GM12801 (cell line): ENCODE measurements around the gene ITPR3.

Source experiments
- CTCF ChIP-seq: IDR thresholded peaks from one replicate; pipeline ENCODE4 v1.5.1; 2011; ENCODE audit warnings: control low read depth; ENCODE audit not compliant: insufficient read length; ENCODE audit errors: extremely low read depth

The ITPR3 gene

DNA sequence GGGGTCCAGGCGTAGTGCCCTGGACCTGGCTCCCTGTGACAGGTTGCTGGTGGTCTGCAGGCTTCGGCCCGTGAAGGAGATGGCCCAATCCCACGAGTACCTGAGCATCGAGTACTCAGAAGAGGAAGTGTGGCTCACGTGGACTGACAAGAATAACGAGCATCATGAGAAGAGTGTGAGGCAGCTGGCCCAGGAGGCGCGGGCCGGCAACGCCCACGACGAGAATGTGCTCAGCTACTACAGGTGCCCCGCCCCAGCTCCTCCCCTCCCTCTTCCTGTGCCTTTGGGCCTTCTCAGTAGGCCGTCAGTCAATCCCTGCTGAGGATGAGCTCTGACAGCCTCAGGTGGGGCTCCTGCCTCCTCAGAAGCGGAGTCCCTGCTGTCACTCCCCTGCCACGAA, 47.8 kb downstream of the ITPR3 start:
- no peak for TF ChIP-seq CTCF

GRCh38 chr6:33670086-33670660, 49.1 kb downstream of the ITPR3 start:
- TF ChIP-seq CTCF = no peak

- no peak for TF ChIP-seq CTCF
Observed at GRCh38 chr6:33670971-33671743, 50.0 kb downstream of the ITPR3 start.

GRCh38 chr6:33671744-33672072, 50.6 kb downstream of the ITPR3 start:
- TF ChIP-seq CTCF = no peak

GRCh38 chr6:33672808-33673207, 51.7 kb downstream of the ITPR3 start:
- no peak for TF ChIP-seq CTCF

GRCh38 chr6:33673851-33674250, 52.7 kb downstream of the ITPR3 start:
- no peak for TF ChIP-seq CTCF

DNA sequence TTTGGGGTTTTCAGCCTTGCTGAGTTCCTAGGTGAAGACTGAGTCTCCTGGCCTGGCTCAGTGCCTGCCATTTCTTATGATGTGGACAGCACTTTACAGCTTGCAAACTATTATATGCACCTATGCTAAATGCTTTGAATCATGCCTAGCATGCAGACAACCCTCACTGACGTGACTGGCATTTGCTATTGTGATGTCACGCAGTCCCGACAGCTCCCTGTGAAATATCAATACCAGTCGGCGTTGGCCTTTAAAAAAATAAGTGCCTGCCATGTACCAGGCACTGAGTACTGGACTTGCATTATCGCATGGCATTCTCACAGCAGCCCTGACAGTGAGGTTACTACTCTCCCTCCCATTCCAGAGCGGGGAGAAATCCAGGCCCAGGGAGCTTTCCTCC, 54.8 kb downstream of the ITPR3 start:
- no peak for TF ChIP-seq CTCF
